Measurements from ENCODE around the gene NINJ2. TPM values are rescaled to one million over a fixed set of nuclear protein-coding genes. Genes with fewer than 3 reads are reported as not detected.
A peak's percentile ranks its signal among the peaks of the same experiment; 100 is the strongest.

The NINJ2 gene
- total RNA-seq, 4 donors from 2014 or later: 0.97 to 5.4 (median 2.3) TPM; not detected in 1

- Histone ChIP-seq H3K9me3 (no peaks in the 10 kb centered on the region), H3K27ac (peak overlapping the region; percentile 87 to 92), H3K36me3 (no peaks in the 10 kb centered on the region), H3K4me3 (no peak overlapping the region), H3K27me3 (no peaks in the 10 kb centered on the region), H3K4me1 (no peaks in the 10 kb centered on the region)
- intact Hi-C loops (cut with DNase I; ENCODE audit: low total_unique reads): loop anchor here (5.0 to 10.0 kb wide), 2 partner anchors 180 to 1032 kb away; partner anchors contain the start of gene WNK1
- TF ChIP-seq, protein P1, sequence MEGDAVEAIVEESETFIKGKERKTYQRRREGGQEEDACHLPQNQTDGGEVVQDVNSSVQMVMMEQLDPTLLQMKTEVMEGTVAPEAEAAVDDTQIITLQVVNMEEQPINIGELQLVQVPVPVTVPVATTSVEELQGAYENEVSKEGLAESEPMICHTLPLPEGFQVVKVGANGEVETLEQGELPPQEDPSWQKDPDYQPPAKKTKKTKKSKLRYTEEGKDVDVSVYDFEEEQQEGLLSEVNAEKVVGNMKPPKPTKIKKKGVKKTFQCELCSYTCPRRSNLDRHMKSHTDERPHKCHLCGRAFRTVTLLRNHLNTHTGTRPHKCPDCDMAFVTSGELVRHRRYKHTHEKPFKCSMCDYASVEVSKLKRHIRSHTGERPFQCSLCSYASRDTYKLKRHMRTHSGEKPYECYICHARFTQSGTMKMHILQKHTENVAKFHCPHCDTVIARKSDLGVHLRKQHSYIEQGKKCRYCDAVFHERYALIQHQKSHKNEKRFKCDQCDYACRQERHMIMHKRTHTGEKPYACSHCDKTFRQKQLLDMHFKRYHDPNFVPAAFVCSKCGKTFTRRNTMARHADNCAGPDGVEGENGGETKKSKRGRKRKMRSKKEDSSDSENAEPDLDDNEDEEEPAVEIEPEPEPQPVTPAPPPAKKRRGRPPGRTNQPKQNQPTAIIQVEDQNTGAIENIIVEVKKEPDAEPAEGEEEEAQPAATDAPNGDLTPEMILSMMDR (IDR thresholded peaks at IDR 0.05): no peak
- TF ChIP-seq POLR2A (IDR thresholded peaks at IDR 0.05): no peak
- no peak for DNase-seq
Observed at GRCh38 chr12:572532-572899, 90.7 kb downstream of the NINJ2 start.

DNA sequence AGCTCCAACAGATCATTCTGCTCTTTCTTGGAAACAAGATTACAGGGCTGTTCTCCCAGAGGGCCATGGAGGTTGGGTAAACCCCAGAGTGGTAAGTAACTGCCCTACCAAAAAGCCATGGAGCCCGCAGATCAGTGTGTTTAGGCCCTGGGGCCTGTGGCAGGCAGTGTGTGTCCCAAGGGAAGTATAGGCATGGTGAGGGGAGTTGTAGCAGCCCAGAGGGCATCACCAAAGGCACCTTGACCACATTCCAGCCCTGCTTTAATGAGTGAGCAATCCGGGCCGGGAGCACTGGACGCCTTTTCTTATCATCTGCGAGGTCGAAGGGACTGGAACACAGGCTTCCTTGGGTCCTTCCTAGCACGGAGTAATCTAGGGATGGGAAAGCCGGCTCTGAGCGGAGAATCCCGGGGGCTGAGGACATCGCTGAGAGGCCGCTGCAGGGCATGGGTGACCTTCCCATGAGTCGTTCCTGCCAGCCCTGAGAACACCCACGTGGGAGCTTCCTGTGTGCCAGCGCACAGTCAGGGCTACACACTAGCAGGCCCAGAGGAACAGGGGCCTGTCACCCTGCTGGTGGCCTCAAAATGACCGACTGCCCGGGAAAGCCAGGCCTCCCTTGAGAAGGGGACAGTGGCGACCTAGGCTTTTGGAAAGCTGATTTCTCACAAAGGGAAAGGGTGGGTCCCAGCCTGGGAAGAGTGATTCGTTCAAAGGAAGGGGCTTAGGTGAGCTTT lies 91.3 kb downstream of the NINJ2 start:
- no peak for DNase-seq
- no peak overlapping the region for H3K4me3 ChIP-seq
- no peaks in the 10 kb centered on the region for H3K4me1 ChIP-seq
- no peaks in the 10 kb centered on the region for H3K27me3 ChIP-seq
- no peaks in the 10 kb centered on the region for H3K9me3 ChIP-seq
- H3K36me3 ChIP-seq: no peaks in the 10 kb centered on the region
- peak overlapping the region; percentile 87 to 92 for H3K27ac ChIP-seq
- TF ChIP-seq POLR2A (IDR thresholded peaks at IDR 0.05): no peak
- TF ChIP-seq, protein P1 (IDR thresholded peaks at IDR 0.05): no peak
- intact Hi-C loops (cut with DNase I; ENCODE audit: low total_unique reads): loop anchor here (5.0 to 10.0 kb wide), 2 partner anchors 180 to 1033 kb away; partner anchors contain the start of gene WNK1

GRCh38 chr12:570921-571794 lies 92.1 kb downstream of the NINJ2 start:
- no peaks in the 10 kb centered on the region for H3K36me3 ChIP-seq
- H3K4me3 ChIP-seq: peak overlapping the region; percentile 46 to 53
- no peaks in the 10 kb centered on the region for H3K4me1 ChIP-seq
- no peaks in the 10 kb centered on the region for H3K9me3 ChIP-seq
- peak overlapping the region; percentile 87 to 92 for H3K27ac ChIP-seq
- intact Hi-C loops (cut with DNase I; ENCODE audit: low total_unique reads): loop anchor here (5.0 to 10.0 kb wide), 2 partner anchors 181 to 1034 kb away; partner anchors contain the start of gene WNK1
- no peaks in the 10 kb centered on the region for H3K27me3 ChIP-seq
- TF ChIP-seq, protein P1 (IDR thresholded peaks at IDR 0.05): no peak
- TF ChIP-seq POLR2A (IDR thresholded peaks at IDR 0.05): no peak
- peak; percentile 74 to 83 for DNase-seq

GRCh38 chr12:570435-570920 lies 92.8 kb downstream of the NINJ2 start:
- Histone ChIP-seq H3K27me3 (no peaks in the 10 kb centered on the region), H3K9me3 (no peaks in the 10 kb centered on the region), H3K4me1 (no peaks in the 10 kb centered on the region), H3K36me3 (no peaks in the 10 kb centered on the region), H3K4me3 (peak overlapping the region; percentile 46 to 53), H3K27ac (peak overlapping the region; percentile 87 to 92)
- peak; percentile 46 to 65 for TF ChIP-seq POLR2A (IDR thresholded peaks at IDR 0.05)
- TF ChIP-seq, protein P1 (IDR thresholded peaks at IDR 0.05): peak in 1 of 4 experiments; percentile 12
- DNase-seq: peak; percentile 80
- intact Hi-C loops (cut with DNase I; ENCODE audit: low total_unique reads): loop anchor here (5.0 to 10.0 kb wide), 2 partner anchors 182 to 1034 kb away; partner anchors contain the start of gene WNK1
